Ecto neural progenitor cell (in vitro differentiated cells): ENCODE measurements around the gene CD320.
"Not testable (repeated sequence)": the region's sequence is repeated elsewhere in the genome, so short reads cannot be mapped to it uniquely, and the experiment has no call there.

ENCODE experiments used
- DNase-seq: peaks from one replicate; pipeline ENCODE4 v3.0.0-alpha.2; 2018; ENCODE audit warnings: low spot score

CD320 gene

DNA sequence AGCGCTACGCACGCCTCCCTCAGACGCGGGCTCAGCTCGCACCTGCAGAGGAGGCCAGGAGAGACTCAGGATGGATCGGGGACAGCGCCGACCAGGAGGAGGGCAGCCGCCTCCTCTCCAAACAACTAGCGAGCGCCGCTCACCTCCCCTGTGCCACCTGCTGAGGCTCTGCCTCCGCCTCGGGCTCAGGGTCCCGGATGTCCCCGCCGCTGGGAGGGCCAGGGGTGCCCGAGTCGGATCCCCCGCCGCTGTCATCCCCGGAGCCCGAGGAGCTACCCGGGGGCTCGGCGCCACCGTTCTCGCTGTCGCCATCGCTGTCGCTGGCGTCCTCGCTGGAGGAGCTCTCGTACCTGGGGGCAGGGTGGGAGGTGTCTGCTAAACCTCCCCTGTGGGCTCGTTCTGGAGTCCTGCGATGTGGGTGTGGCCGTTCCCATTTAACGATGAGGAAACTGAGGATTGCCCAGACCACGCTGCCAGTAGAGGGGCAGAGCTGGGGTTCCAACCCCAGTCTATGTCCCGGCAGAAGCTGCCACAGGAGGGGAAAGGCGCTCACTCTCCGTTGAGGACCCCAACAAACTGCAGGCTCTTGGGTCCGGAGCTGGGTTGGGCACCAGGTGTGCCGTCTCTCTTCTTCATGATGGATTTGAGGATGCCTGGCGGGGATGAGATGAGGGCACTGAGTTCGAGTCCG, 25.8 kb upstream of the CD320 start:
- DNase-seq = peak; percentile 59

DNA sequence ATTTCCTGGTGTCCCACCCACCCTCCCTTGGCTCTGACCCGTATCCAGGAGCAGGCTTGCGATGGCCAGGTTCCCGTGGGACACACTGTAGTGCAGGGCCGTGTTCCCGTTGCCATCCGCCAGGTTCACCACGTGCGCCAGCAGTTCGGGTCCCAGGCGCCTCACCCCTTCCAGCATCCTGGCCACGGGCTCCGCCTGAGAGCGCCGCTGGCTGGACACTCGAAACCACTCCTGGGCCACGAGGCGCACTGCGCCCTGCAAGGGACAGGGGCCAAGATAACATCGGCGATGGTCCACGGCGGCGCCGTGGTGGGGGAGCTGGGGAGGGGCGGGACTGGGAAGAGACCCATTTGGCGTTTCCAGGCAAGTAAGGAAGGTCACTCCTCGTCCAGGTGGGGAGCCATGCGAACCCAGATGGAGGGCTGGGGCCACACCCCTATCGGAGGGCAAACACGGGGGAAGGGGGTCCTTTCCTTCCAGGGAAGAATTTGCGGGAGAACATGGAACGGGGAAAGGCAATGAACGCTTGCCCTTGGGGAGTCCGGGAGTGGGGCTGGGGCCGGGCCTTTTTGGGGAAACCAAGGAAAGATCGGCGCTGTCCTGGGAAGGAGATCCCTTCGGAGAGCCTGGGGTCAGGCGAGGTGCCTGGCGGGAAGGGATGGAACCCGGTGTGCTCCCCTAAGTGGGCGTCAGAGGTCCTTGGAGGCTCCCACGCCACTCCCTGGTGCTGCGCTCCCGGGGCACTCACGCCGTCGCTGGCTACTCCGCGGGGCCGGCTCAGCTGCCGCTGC, 25.0 kb upstream of the CD320 start:
- no peak for DNase-seq

DNA sequence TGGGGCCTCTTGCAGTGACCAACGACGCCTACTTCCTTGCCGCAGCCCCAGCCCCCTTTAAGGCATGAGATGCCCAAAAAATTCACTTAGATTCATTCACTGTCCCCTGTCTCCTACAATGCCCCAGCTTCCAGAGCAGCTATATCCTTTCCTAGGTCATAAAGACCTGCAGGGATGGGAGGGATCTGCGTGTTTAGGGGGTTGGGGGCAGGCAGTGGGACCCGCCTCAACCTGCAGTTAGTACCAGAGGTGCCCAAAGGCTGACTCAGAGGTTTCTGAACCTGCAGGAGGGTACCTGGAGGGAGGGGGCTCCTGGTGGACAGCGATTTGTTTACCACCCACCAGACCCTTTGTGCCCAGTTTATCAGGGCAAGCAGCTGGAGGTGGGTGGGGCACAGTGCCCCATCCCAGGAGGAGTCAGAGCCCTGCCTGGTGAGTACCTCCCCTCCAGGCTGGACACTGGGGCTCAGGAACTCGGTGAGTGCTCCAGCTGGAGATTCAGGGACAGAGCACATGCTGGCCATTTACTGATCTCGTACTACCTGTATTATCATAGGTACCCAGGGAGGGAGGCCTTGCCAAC, 23.2 kb upstream of the CD320 start:
- no peak for DNase-seq

DNA sequence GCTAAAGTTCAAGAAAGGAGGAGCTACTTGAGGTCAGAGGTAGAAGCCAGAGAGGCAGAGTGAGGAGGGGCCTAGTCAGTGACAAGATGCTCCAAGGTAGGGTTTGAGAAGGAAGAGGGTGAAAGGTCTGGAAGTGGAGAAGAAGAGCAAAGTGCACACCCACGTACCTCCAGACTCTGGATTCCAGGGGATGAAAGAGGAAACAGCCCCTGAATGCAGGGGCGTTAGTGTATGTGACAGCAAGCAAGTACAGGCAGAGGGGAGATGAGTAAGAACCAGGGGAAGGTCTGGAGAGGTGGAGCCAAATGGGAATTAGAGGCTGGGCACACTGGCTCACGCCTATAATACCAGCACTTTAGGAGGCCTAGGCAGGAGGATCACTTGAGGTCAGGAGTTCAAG, 21.8 kb upstream of the CD320 start:
- DNase-seq = no peak

DNA sequence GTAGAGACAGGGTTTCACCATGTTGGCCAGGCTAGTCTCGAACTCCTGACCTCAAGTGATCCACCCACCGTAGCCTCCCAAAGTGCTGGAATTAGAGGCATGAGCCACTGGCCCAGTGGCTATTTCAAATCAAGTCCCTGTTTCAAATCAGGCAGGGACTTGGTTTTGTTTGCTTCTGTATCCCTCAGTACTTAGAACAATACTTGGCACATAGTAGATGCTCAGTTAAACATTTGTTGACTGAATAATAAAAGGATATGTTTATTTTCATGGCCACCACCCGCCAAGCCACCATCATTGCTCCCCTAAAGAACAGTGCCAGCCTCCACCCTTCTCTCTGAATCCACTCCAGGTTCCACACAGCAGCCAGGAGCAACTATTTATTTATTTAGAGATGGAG, 17.3 kb upstream of the CD320 start:
- DNase-seq = no peak

DNA sequence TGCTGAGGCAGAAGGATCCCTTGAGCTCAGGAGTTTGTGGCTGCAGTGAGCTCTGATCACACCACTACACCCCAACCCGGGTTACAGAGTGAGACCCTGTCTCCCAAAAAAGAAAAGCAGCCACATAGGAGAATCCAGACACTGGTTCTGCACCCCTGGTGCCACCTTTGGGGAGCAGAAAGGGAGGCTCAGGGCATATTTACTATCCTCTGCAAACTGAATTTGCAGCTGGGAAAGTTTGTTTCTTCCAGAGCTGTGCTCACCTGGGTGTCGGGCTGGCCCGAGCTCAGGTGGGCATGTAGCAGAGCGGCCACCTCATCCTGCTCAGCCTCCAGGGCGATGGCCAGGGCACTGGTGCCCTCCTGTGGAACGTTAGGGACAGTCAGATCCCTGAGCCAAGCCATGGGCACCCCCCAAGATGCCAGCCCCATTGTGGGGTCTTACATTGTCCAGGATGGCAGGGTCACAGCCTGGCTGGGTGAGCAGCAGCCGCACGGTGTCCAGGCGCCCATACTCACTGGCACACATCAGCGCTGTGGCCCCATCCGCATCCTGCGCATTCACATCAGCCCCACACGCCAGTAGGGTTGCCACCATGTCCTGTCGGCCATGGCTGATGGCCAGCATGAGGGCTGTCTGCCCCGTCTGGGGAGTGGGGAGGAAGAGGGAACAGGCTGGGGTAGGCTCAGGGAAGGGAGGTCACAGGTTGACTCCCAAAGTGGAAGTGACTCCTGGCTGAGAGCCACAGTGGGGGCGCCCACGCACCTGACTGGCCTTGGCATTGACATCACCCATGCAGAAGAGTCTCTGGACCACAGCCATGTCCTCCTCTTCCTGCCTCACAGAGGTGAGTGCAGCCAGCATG, 16.3 kb upstream of the CD320 start:
- no peak for DNase-seq

DNA sequence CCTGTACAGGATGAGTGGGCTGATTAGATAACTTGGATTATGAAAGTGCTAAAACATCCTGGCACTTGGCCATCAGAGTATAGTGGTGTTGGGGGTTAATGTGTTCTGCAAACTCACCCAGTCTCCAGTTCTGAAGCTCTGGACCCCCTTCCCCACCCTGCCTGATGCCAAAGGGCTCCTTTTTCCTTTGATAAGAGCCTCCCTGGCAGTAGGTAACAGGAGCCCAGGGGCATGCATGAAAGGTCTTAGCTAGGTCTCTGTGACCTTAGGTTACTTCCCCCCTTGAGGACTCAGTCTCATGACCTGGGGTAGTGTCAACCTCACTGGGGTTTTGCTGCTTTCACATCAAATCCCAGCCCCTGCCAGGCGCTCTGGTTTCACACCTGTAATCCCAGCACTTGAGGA, 15.6 kb upstream of the CD320 start:
- no peak for DNase-seq

DNA sequence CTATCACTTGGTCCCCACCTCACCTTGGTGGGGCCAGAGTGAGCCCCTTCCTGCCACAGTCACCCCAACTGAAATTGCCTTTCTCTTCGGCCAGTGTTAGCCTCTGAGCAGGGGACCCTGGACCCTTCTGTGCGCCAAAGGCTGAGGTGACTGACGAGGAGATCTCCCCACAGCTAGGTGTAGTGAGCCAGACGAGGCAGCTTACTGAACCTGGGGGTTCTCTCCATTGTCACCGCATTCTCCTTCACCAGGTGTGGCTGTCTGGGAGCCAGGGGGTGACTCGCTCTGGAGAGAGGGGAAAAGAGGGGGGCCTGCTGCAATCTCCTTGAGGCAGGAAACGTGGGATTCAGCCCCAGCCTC, 14.5 kb upstream of the CD320 start:
- no peak for DNase-seq

DNA sequence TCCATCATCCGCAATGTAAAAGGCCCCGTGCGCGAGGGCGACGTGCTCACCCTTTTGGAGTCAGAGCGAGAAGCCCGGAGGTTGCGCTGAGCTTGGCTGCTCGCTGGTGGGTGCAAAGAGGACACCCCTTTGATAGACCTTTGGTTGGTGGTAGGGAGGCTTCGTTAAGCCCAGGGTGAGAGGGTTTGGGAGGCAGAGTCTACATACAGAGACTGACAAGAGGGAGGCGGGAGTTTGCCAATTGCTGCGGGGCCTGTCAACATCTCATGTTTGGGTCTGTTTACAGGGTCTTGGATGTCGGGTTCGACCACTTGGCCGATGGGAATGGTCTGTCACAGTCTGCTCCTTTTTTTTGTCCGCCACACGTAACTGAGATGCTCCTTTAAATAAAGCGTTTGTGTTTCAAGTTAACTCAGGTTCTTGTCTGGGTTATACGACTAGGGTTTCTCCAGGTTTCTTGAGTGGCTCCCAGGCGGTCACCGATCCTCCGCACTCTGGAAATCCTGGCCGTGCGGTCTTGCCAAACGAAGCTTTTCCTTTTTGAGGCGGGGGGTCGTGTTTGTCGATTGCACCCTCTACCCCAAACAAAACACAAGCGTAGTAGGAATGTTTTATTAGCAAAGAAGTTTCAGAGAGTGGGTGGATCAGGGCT, 14.0 kb upstream of the CD320 start:
- no peak for DNase-seq

DNA sequence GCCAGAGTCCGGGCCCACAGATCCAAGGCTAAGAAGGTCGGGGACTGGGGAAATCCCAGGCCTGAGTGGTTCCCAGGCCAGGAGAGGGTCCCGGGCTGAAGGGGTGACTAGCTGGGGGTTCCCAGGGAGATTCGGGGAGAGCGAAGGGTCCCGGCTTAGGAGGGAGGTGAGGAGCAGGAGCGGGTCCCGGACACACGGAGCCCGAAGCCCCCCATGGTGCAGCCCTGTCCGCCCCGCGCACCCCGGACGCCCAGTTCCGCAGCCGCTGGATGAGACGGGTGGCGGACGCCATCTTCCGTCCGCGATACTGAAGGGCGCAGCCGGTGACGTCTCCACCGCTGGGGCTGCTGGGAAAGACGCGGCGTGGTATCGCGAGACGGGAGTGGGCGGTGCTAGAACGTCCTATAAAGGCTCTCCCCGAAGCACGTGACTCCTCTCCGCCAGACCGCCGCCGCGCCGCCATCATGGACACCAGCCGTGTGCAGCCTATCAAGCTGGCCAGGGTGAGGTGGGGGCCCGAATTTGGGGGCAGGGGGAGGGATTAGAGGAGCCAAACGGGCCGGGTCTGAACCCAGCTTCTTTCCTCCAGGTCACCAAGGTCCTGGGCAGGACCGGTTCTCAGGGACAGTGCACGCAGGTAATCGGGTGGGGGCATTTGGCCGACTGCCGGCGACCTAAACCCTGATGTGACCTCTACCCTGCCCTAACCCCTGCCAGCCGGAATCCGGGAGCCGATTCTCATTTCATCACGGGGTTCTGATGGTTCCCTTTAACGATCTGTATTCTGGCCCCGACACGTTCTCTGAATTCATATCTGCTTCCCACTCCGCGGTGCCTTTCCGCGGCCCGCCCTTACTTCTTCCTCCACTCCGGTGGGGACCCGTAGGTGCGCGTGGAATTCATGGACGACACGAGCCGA, 13.2 kb upstream of the CD320 start, which contains the start of the genes NDUFA7 and RPS28:
NDUFA7 (minus strand) TSS at position 309 of the 919 bp plus-strand sequence; CDS start at position 292, 17 bp downstream.
RPS28 (plus strand) TSS at position 430 of the 919 bp plus-strand sequence; CDS start at position 465, 35 bp downstream.
- DNase-seq = peak; percentile 98

DNA sequence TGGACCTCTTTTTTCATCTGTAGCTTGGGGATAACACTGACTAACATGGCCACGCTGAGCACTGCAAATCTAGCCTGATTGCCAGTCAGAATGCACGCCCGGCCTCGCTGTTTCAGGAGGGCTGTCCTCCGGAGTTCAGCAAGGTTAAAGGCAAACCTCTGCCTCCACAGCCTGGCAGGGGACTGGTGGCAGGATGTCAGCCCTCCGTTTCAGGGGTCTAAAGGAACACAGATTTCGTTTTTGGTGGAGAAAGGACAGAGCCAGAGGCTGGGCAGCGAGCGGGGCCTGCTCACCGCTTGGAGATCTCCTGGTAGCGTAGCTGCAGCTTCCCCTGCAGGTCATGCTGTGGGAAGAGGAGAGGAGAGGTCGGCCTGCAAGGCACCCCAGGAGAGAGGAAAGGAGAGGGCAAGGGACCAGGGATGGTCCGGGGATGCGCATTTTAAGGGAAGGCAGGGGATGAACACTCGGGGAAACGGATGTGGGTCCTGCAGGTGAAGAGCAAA, 12.5 kb upstream of the CD320 start:
- DNase-seq = no peak

DNA sequence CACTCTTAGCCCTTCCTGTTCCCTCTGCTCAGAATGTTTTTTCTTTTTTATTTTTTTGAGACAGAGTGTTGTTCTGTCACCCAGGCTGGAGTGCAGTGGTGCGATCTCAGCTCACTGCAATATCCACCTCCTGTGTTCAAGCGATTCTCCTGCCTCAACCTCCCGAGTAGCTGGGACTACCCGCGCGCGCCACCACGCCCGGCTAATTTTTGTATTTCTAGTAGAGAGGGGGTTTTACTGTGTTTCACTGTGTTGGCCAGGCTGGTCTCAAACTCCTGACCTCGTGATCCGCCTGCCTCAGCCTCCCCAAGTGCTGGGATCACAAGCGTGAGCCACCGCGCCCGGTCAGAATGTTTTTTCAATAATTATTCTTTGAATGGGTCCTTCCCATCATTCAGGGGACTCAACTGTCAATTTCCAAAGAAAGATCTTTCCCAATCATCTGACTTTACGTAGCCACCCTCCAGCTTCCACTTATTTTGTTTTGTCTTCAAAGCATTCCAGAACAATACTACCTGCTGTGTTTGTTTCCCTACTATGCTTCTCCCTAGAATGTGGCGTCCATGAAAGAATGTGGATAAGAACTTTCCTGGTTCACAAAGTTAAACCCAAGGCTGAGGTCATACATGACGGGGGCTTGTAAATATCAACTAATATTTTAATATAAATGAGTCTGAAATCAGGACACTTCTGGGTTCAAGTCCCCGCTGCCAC, 11.8 kb upstream of the CD320 start:
- no peak for DNase-seq

DNA sequence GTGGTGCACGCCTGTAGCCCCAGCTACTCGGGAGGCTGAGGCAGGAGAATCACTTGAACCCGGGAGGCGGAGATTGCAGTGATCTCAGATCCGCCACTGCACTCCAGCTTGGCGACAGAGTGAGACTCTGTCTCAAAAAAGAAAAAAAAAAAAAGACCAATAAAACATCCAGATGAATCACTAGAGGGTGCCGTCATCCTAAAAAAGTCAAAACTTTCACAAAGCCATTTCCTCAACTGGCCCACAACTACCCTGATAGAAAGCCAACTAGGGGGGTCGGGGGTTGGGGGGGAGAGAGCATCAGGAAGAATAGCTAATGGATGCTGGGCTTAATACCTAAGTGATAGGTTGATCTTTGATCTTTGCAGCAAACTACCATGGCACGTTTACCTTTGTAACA, 10.7 kb upstream of the CD320 start:
- not testable (repeated sequence) for DNase-seq

DNA sequence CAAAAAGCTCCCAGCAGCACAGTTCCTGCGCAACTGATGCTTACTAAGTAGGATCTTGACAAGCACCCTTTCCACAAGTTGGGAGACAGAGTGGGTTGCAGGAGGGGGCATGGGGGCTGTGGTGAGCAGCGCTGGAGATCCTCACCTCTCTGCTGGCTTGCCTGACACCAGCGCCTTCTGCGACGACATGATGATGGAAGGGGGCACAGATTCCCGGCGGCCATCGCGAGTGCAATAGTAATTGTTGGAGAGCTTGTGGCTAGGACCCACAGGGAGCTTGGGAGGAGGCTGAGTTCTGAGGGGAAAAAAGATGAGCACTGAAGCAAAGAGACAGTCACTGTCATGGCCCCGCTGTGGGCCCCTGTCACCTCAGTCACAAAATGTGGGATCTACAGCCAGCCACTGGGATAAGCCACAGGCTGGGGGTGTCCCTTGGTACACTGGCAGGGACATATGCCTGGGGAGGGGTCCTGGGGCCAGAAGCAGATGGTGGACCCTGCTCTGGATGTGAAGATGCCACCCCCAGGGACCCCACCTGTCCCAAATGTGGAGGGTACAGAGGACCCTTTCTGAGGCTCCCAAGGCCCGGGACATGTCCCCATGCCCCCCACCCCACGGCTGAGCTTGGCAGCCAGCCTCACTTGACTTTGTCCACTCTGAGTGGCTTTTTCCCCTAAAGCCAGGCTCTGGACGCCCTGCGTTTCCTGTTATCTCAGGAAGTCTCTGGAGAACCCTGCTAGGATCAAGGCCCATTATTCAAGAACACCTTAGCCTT, 8.4 kb upstream of the CD320 start:
- no peak for DNase-seq

DNA sequence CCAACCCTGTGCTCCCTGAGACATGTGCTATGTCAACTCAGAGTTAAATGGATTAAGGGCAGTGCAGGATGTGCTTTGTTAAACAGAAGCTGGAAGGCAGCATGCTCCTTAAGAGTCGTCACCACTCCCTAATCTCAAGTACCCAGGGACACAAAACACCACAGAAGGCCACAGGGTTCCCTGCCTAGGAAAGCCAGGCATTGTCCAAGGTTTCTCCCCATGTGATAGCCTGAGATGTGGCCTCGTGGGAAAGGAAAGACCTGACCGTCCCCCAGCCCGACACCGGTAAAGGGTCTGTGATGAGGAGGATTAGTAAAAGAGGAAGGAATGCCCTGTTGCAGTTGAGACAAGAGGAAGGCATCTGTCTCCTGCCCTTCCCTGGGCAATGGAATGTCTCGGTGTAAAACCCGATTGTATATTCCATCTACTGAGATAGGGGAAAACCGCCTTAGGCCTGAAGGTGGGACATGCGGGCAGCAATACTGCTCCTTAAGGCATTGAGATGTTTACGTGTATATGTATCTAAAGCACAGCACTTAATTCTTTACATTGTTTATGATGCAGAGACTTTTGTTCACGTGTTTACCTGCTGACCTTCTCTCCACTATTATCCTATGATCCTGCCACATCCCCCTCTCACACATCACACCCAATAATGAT, 7.0 kb upstream of the CD320 start:
- DNase-seq = not testable (repeated sequence)

DNA sequence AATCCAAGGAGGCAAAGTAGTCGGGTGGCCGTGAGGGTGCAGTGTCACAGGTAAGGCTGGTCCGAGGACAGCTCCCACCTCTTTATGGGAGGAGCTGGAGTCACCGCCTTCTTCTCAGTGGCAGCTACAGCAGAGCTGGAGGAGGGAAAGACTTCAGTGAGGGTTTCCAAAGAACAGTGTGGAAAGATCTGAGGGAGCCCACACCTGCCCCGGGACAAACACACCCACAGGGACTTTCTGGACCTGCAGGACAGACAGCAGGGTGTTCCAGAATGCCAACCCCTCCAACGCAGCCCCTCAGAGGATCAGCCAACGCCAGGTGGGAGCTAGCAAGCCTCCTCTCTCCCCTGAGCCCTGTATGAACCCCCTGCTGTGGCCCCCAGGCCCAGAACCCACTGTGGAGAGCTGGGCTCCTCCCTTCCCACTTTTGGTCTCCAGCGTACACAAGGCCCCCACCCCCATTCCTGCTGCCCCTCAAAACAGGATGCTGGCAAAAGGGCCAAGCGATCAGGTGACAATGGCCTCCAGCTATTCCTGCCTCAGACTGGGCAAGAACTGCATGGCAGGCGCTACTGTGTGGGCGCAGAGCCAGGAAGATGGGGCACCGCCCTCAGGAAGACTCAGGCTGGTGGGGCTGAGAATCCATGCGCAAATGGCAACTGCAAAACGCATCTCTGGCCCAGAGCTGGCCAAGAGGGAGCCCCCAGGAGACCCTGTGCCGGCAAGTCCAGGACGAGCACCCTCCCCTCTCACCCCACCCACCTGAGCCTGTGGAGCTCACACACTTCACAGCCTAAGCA, 3.5 kb upstream of the CD320 start:
- no peak for DNase-seq

DNA sequence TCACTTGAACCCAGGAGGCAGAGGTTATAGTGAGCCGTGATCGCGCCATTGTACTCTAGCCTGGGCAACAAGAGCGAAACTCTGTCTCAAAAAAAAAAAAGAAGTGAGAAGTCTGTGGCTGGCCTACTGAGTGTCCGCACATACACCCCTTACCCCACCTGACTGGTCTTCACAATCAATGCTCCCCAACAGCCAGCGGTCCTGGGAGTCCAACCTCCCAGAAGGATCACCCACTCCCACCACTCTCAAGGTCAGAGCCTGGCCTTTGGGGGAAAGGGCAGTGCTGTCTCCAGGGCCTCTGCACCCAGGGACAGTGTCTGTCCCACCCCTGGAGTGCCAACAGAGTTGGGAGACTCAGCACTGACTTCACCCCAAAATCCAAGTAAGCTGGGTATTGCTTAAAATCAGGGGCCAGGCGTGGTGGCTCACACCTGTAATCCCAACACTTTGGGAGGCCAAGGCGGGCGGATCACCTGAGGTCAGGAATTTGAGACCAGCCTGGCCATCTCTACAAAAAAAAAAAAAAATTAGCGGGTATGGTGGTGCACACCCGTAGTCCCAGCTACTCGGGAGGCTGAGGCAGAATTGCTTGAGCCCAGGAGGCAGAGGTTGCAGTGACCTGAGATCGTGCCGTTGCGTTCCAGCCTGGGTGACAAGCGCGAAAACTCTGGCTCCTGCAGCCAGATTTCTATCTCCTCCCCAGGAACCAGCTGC, 2.3 kb upstream of the CD320 start:
- no peak for DNase-seq
